ENCODE results near the gene OPHN1. TPM values are rescaled to one million over a fixed set of nuclear protein-coding genes. Genes with fewer than 3 reads are reported as not detected.
A peak's percentile ranks its signal among the peaks of the same experiment; 100 is the strongest.

OPHN1 gene
- 8.7 TPM for total RNA-seq (ENCODE audit: insufficient read depth, low replicate concordance)

- peak; percentile 82 for DNase-seq (ENCODE audit: low spot score)
Measured at GRCh38 chrX:68433155-68433980, at the start of gene OPHN1. OPHN1 (minus strand) TSS chrX:68433495; CDS start chrX:68433020, 475 bp downstream.

DNA sequence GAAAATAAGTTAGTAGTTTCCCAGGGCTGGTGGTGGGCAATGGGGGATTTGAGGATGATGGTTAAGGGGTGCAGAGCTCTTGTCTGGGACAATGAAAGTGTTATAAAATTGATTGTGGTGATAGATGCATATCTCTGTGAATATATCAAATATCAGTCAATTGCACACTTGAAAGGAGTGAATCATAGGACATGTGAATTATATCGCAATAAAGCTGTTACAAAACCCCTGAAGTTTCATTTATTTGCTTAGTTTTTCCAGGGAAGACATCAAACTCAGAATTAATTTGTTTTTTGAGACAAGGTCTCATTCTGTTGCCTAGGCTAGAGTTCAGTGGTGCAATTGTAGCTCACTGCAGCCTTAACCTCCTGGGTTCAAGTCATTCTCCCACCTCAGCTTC is 47.7 kb upstream of the OPHN1 start:
- DNase-seq (ENCODE audit: low spot score), result no peak

DNA sequence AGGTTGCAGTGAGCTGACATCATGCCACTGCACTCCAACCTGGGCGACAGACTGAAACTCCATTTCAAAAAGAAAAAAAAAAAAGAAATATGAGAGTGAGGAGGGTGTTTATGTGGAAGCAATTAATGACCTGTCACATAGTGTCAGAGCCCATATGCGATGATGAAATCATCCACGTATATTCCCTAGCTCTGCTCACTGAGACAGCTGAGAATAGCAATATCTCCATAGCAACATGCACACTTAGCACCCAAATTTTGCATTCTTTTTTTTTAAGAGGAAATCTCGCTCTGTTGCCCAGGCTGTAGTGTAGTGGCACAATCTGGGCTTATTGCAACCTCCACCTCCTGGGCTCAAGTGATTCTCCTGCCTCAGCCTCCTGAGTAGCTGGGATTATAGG is 31.5 kb upstream of the OPHN1 start:
- no peak for DNase-seq (ENCODE audit: low spot score)

- no peak for DNase-seq (ENCODE audit: low spot score)
Measured at GRCh38 chrX:68463880-68464279, 30.6 kb upstream of the OPHN1 start.

DNA sequence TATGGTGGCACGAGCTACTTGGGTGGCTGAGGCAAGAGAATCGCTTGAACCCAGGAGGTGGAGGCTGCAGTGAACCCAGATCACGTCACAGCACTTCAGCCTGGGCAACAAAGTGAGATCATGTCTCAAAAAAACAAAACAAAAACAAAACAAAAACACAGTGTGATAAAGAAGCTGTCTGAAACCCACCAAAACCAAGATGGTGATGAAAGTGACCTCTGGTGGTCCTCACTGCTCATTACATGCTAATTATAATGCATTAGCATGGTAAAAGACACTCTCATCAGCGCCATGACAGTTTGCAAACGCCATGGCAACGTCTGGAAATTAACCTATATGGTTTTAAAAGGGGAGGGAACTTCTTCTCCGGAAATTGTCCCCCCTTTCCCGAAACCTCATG is 29.4 kb upstream of the OPHN1 start:
- DNase-seq (ENCODE audit: low spot score), result peak; percentile 35

DNA sequence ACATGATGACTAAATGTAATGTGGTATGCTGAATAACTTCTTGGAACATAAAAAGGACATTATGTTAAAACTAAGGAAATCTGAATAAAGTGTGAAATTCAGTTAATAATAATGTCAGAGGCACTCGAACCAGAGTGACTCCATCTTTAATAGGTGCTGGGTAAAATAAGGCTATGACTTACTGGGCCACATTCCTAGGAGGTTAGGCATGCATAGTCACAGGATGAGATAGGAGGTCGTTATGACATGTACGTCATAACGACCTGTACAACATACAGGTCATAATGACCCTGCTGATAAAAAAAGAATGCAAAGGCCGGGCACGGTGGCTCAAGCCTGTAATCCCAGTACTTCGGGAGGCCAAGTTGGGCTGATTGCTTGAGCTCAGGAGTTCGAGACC is 28.9 kb upstream of the OPHN1 start:
- DNase-seq (ENCODE audit: low spot score), result no peak

- no peak for DNase-seq (ENCODE audit: low spot score)
Measured at GRCh38 chrX:68461576-68461975, 28.3 kb upstream of the OPHN1 start.

- no peak for DNase-seq (ENCODE audit: low spot score)
Measured at GRCh38 chrX:68461093-68461492, 27.8 kb upstream of the OPHN1 start.

- no peak for DNase-seq (ENCODE audit: low spot score)
Measured at GRCh38 chrX:68455151-68455510, 21.8 kb upstream of the OPHN1 start.

DNA sequence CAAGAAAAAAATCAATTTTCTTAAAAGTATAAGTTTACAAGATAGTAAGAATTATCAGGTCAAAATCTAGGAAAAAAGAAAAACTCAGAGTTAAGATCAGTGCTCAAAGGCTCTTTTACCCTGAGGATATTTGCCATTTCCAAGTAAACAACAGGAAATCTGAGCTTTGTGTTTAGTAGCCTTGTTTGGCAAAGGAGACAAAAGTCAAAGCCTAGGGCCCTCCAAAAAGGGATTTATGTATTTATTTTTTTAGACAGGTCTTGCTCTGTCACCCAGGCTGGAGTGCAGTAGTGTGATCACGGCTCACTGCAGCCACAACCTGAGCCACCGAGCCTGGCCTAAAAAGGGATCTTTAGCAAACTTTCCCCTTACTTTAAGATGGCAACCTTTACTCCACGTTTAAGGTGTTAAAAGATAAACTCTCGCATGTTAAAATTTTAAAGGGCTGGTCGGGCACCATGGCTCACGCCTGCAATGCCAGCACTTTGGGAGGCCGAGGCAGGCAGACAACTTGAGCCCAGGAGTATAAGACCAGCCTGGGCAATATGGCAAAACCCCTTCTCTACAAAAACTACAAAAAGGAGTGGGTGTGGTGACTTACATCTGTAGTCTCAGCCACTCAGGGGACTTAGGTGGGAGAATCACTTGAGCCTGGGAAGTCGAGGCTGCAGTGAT is 21.3 kb upstream of the OPHN1 start:
- no peak for DNase-seq (ENCODE audit: low spot score)

DNA sequence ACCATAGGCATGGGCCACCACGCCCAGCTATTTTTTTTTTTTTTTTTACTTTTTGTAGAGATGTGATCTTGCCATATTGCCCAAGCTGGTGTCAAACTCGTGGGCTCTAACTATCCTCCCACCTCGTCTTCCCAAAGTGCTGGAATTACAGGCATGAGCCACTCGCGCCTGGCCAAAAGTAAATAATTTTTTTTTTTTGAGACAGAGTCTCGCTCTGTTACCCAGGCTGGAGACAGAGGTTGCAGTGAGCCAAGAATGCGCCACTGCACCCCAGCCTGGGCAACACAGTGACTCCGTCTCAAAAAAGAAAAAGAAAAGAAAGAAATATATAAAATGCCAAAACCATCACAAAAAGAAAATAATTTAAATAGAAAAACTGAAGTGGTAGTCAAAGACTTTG is 18.4 kb upstream of the OPHN1 start:
- no peak for DNase-seq (ENCODE audit: low spot score)

DNA sequence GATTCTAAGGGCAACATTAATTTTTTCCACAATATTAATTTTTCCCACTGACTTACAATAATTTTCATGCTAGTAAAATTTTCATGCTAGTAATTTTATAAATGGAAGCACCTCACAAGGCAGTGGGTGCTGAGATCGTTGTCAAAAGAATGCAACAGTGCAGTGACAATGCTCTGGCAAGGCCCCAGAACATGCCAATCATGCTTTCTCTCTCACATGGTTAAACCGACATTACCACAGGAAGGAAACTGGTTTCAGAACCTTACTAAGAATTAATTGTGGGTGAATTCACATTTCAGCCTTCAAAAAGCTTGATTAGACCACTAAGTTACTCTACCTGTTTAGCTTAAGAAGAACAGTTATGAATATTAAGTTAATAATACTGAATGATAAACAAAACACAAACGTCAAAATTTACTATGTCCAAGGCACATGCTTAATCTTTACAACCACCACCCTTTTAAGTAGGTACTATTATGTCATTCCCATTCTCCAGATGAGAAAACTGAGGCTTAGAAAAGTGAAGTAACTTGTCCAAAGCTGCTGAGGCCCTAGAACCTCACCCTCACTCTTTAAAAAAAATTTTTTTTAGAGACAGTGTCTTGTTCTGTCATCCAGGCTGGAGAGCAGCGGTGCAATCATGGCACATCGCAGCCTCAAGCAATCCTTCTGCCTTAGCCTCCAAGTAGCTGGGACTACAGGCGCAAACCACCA is 10.0 kb upstream of the OPHN1 start:
- DNase-seq (ENCODE audit: low spot score), result no peak

- peak; percentile 86 for DNase-seq (ENCODE audit: low spot score)
Measured at GRCh38 chrX:68440940-68441339, 7.6 kb upstream of the OPHN1 start.

DNA sequence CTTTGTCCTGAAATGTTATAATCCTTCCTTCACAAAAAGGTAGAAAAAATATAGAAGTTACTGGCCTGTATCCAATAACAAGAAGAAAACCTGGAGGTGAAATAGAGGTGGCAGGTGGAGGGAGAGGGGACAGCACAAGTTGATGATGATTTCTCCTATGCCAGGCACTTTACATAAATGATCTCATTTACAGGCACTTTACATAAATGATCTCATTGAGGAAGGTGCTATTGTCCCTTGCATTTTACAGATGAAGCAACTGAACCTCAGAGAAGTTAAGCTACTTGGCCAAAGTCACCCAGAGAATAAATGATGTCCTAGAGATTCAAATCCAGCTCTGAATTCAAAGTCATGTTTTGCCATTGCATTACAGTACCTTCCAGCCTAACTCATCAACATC is 7.1 kb upstream of the OPHN1 start:
- no peak for DNase-seq (ENCODE audit: low spot score)

DNA sequence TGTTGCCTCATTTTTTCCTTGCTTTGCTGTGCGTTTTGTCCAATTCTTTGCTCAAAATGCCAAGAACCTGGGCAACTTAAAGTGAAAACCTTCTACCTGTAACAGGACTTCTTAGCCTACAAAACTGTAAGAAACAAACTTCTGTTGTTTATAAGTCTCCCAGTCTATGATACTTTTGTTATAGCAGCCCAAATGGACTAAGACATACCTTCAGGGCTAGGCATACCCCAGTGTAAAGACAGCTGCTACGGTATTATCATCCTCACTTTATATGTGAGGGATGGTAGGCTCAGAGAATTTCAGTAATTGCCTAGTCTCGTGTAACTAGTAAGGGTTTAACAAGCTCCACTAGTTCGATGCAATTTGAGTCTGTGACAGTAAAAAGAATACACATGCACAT is 6.0 kb upstream of the OPHN1 start:
- DNase-seq (ENCODE audit: low spot score), result no peak

- peak; percentile 18 for DNase-seq (ENCODE audit: low spot score)
Measured at GRCh38 chrX:68438575-68438974, 5.3 kb upstream of the OPHN1 start.

DNA sequence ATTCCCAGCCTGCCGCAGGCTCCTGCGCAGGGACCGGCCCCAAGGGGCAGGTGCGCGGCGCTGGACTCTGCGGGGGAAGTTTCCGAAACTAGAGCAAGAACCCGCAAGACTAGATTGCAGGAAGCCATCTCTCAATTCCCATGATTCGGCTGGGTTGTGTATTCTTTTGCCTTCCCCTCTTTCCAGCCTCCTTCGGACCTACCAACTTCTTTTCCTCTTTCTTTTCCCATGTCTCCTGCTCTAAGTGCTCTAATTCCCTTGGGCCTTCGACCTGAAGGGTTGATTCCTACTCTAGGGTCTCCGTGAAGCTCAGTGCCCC is 645 bp upstream of the OPHN1 start:
- DNase-seq (ENCODE audit: low spot score), result no peak

DNA sequence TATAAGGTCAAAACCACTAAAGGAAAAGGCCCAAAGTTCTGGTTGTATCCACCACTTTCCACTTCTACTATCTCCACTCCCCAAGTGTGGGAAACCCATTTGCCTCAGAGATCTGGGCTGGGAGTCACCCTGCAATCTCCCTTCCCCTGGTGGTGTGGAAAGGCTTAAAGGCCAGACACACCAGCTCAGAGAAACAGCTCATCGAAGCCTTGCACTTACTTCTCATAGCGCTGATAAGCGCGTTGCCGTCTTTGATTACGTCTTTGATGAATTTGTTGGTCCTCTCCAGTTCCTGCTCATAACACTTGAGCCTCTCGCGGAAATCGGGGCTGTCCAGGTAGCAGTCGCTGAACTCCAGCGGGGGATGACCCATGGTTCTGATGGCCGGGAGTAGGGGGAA is 647 bp downstream of the OPHN1 start:
- DNase-seq (ENCODE audit: low spot score), result peak; percentile 8

GRCh38 chrX:68431836-68432235 is 1.5 kb downstream of the OPHN1 start:
- DNase-seq (ENCODE audit: low spot score), result no peak

- DNase-seq (ENCODE audit: low spot score), result no peak
Measured at GRCh38 chrX:68429216-68429615, 4.1 kb downstream of the OPHN1 start.

DNA sequence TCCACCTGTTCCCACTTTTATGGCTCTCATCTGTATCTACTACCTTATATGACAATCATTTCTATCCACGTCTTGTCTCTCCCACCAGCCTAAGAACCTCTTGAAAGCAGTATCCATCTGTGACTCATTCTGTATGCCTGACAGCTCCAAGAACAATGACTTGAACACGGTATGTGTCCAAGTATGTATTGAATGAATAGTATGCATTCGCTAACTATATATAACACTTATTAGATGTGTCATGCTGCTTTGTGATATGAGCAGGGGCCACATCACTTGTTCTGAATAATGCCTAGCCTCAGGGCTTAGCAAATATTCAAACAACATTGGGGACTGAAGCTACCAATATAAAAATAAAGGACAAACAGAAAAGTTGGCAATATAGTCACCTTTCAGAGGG is 4.9 kb downstream of the OPHN1 start:
- DNase-seq (ENCODE audit: low spot score), result no peak

GRCh38 chrX:68424719-68425118 is 8.6 kb downstream of the OPHN1 start:
- no peak for DNase-seq (ENCODE audit: low spot score)

GRCh38 chrX:68422478-68422877 is 10.8 kb downstream of the OPHN1 start:
- no peak for DNase-seq (ENCODE audit: low spot score)
